ENCODE results near the gene WASF2.

Gene WASF2

DNA sequence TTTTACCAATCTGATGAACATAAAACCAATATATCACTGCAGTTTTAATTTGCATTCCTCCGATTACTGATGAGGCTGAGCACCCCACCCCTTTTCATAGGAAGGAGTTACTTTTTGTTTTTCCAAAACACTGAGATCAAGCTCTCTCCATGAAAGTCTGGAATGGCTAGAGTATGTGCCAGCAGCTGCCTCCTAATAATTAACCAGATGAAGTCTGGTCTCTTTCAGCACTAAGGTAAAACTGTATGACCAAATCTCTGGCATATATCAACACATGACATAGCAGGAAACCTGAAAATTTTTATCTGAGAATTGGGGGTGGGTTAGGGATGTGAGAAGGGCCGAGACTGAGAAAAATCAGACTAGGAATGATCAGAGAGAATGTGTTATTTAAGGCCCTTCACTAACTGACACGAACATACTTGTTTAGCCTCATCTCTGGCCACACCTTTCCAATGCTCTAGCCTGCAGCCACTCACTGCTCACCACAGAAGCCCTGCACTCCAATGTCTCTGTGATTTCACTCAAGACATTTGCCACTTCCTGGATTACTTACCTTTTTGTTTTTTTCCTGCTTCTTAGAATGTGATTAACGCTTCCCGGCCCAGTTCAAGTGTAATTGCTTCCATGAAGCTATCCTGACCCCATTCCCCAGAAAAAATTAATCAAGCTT is 34.7 kb downstream of the WASF2 start:
- Histone ChIP-seq H3K4me1 (ENCODE audit: control insufficient read depth in 1 of 2, insufficient read depth in 2 of 2, low read length in 2 of 2) (peaks cover 7 to 8% of the 10 kb centered on the region in 2 donors), H3K27ac (ENCODE audit: low read depth, low read length) (no peak overlapping the region), H3K36me3 (ENCODE audit: control insufficient read depth in 1 of 2, insufficient read depth in 2 of 2, low read length in 2 of 2) (peaks cover 0 to 4% of the 10 kb centered on the region in 2 donors), H3K9me3 (ENCODE audit: control insufficient read depth in 1 of 2, low read length in 2 of 2) (no peaks in the 10 kb centered on the region), H3K4me3 (ENCODE audit: low read depth in 1 of 2, low read length in 2 of 2) (no peak overlapping the region), H3K9ac (ENCODE audit: low read depth in 1 of 2, low read length in 2 of 2) (peak overlapping the region in 1 of 2 donors; percentile 15), H3K27me3 (ENCODE audit: control insufficient read depth in 1 of 2, insufficient read depth in 2 of 2, low read length in 2 of 2) (no peaks in the 10 kb centered on the region)

DNA sequence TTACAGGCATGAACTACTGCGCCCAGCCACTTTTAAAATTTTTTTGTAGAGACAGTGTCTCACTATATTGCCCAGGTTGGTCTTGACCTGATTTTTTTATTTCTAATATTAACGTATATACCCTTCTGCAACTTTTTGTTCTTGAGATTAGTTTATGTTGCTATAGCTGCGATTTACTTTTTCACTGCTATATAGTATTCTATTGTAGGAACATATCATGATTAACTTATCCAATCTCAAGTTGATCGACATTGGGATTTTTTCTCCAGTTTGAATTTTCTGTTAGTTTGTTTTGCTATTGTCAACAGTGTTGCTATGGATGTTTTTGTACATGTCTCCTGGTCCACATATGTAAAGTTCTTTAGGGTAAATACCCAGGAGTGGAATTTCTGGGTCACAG is 35.4 kb downstream of the WASF2 start:
- Histone ChIP-seq H3K9ac (ENCODE audit: low read depth in 1 of 2, low read length in 2 of 2) (no peak overlapping the region), H3K4me3 (ENCODE audit: low read depth in 1 of 2, low read length in 2 of 2) (no peak overlapping the region), H3K36me3 (ENCODE audit: control insufficient read depth in 1 of 2, insufficient read depth in 2 of 2, low read length in 2 of 2) (peaks cover 0 to 4% of the 10 kb centered on the region in 2 donors), H3K27ac (ENCODE audit: low read depth, low read length) (no peak overlapping the region), H3K4me1 (ENCODE audit: control insufficient read depth in 1 of 2, insufficient read depth in 2 of 2, low read length in 2 of 2) (peaks cover 7 to 8% of the 10 kb centered on the region in 2 donors), H3K9me3 (ENCODE audit: control insufficient read depth in 1 of 2, low read length in 2 of 2) (no peaks in the 10 kb centered on the region), H3K27me3 (ENCODE audit: control insufficient read depth in 1 of 2, insufficient read depth in 2 of 2, low read length in 2 of 2) (no peaks in the 10 kb centered on the region)

DNA sequence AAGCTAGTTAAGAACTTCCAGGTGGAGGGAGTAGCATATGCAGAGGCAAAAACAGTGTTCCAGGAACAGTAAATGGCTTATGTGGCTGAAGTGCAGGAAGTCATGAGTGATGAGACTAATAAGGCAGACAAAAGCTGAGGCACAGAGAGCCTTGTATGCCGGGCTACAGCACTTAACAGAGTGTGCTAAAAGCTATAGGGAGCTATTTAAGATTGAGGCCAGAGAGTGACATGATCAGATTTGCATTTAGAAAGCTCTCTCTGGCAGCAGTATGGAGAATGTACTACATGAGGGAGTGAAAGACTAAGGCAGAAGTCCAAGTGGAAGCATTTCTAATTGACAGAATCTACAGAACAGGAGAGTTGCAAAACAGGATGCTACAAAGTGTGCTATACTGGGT is 38.6 kb downstream of the WASF2 start:
- H3K27ac ChIP-seq (ENCODE audit: low read depth, low read length) = no peak overlapping the region

DNA sequence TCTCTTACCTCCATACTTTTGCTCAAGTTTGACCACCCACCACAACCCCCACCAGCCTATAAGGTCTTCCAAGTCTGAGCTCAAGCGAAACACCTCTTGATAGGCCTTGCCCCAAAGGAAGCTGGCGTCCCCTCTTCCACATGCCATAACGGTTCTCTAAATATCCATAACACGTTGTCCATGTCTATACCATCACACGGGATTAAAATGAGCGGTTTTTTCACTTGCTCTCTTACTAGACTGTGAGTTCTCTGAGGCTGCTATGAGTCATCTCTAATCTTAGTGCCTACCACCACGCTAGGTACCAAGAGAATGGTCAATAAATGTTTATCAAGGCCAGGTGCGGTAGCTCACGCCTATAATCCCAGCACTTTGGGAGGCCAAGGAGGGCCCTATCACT is 41.0 kb downstream of the WASF2 start:
- no peaks in the 10 kb centered on the region for H3K9me3 ChIP-seq (ENCODE audit: control insufficient read depth in 1 of 2, low read length in 2 of 2)
- H3K9ac ChIP-seq (ENCODE audit: low read depth in 1 of 2, low read length in 2 of 2) = no peak overlapping the region
- no peaks in the 10 kb centered on the region for H3K27me3 ChIP-seq (ENCODE audit: control insufficient read depth in 1 of 2, insufficient read depth in 2 of 2, low read length in 2 of 2)
- peaks cover 4 to 10% of the 10 kb centered on the region in 2 donors for H3K4me1 ChIP-seq (ENCODE audit: control insufficient read depth in 1 of 2, insufficient read depth in 2 of 2, low read length in 2 of 2)
- H3K27ac ChIP-seq (ENCODE audit: low read depth, low read length) = no peak overlapping the region
- no peak overlapping the region for H3K4me3 ChIP-seq (ENCODE audit: low read depth in 1 of 2, low read length in 2 of 2)
- H3K36me3 ChIP-seq (ENCODE audit: control insufficient read depth in 1 of 2, insufficient read depth in 2 of 2, low read length in 2 of 2) = peaks cover 0 to 17% of the 10 kb centered on the region in 2 donors

More for the DNA sequence above, 38.6 kb downstream of the WASF2 start:
- no peaks in the 10 kb centered on the region for H3K27me3 ChIP-seq (ENCODE audit: control insufficient read depth in 1 of 2, insufficient read depth in 2 of 2, low read length in 2 of 2)
- H3K4me1 ChIP-seq (ENCODE audit: control insufficient read depth in 1 of 2, insufficient read depth in 2 of 2, low read length in 2 of 2) = peaks cover 12 to 16% of the 10 kb centered on the region in 2 donors
- H3K36me3 ChIP-seq (ENCODE audit: control insufficient read depth in 1 of 2, insufficient read depth in 2 of 2, low read length in 2 of 2) = peaks cover 0 to 14% of the 10 kb centered on the region in 2 donors
- no peak overlapping the region for H3K9ac ChIP-seq (ENCODE audit: low read depth in 1 of 2, low read length in 2 of 2)
- no peaks in the 10 kb centered on the region for H3K9me3 ChIP-seq (ENCODE audit: control insufficient read depth in 1 of 2, low read length in 2 of 2)
- no peak overlapping the region for H3K4me3 ChIP-seq (ENCODE audit: low read depth in 1 of 2, low read length in 2 of 2)

DNA sequence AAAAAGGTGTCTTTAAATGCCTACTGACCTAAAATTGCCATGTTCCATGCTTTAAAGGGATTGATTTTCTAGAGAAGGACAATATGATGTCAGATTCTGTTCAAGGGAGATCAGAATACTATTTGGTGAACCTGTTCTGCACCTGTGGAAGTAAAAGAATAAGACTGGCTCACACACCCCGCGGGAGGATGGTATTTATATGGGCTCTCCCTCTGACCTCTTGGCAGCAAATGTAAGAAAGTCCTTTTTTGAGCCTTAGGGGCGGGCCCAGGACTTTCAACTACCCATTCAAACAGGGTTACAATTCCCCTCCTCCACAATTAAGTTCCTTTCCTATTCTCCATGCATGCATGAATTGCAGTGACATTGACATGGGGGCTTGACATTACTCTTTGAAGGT is 42.1 kb downstream of the WASF2 start:
- Histone ChIP-seq H3K4me1 (ENCODE audit: control insufficient read depth in 1 of 2, insufficient read depth in 2 of 2, low read length in 2 of 2) (peaks cover 4 to 10% of the 10 kb centered on the region in 2 donors), H3K27ac (ENCODE audit: low read depth, low read length) (no peak overlapping the region), H3K9me3 (ENCODE audit: control insufficient read depth in 1 of 2, low read length in 2 of 2) (no peaks in the 10 kb centered on the region), H3K36me3 (ENCODE audit: control insufficient read depth in 1 of 2, insufficient read depth in 2 of 2, low read length in 2 of 2) (peaks cover 0 to 17% of the 10 kb centered on the region in 2 donors), H3K27me3 (ENCODE audit: control insufficient read depth in 1 of 2, insufficient read depth in 2 of 2, low read length in 2 of 2) (no peaks in the 10 kb centered on the region), H3K9ac (ENCODE audit: low read depth in 1 of 2, low read length in 2 of 2) (no peak overlapping the region), H3K4me3 (ENCODE audit: low read depth in 1 of 2, low read length in 2 of 2) (no peak overlapping the region)

DNA sequence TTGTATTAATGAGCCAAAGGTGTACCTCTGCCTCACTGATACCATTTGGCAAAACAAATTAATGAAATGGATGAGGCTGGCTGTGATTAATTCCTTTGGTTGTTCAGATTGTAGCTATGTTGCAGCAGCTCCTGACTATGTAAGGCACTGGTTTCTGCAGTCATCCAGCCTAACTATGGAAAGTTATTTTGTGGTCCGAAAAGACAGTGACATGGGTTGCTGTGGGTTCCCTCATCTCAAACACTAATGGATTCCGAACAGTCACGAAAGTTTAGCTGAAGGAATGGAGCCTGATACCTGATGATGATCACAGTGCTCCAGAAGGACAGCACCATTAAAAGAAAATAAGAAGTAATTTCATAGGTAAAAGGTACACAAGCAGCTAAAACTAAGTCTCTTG is 42.6 kb downstream of the WASF2 start:
- Histone ChIP-seq H3K27ac (ENCODE audit: low read depth, low read length) (no peak overlapping the region), H3K4me1 (ENCODE audit: control insufficient read depth in 1 of 2, insufficient read depth in 2 of 2, low read length in 2 of 2) (peaks cover 4 to 10% of the 10 kb centered on the region in 2 donors), H3K36me3 (ENCODE audit: control insufficient read depth in 1 of 2, insufficient read depth in 2 of 2, low read length in 2 of 2) (peaks cover 0 to 17% of the 10 kb centered on the region in 2 donors), H3K4me3 (ENCODE audit: low read depth in 1 of 2, low read length in 2 of 2) (no peak overlapping the region), H3K9ac (ENCODE audit: low read depth in 1 of 2, low read length in 2 of 2) (no peak overlapping the region), H3K9me3 (ENCODE audit: control insufficient read depth in 1 of 2, low read length in 2 of 2) (no peaks in the 10 kb centered on the region), H3K27me3 (ENCODE audit: control insufficient read depth in 1 of 2, insufficient read depth in 2 of 2, low read length in 2 of 2) (no peaks in the 10 kb centered on the region)

DNA sequence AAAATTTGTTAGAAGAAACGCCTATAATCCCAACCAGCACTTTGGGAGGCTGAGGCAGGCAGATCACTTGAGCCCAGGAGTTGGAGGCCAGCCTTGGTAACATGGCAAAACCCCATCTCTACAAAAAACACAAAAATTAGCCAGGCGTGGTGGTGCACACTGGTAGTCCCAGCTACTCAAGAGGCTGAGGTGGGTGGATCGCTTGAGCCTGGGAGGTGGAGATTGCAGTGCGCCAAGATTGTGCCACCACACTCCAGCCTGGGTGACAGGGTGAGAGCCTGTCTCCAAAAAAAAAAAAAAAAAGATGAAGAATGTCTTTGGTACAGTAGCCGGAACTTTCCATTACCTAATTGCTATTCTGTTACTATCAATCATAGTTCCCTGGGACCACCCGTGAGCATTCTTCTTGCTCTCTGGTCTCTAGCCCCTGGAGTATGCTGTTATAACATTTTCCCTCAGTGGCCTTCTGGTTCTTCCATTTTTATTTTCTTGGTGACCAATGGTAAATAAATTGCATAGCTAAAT is 43.4 kb downstream of the WASF2 start:
- H3K9ac ChIP-seq (ENCODE audit: low read depth in 1 of 2, low read length in 2 of 2) = no peak overlapping the region
- H3K36me3 ChIP-seq (ENCODE audit: control insufficient read depth in 1 of 2, insufficient read depth in 2 of 2, low read length in 2 of 2) = peaks cover 0 to 17% of the 10 kb centered on the region in 2 donors
- H3K4me3 ChIP-seq (ENCODE audit: low read depth in 1 of 2, low read length in 2 of 2) = no peak overlapping the region
- H3K4me1 ChIP-seq (ENCODE audit: control insufficient read depth in 1 of 2, insufficient read depth in 2 of 2, low read length in 2 of 2) = peaks cover 4 to 10% of the 10 kb centered on the region in 2 donors
- no peaks in the 10 kb centered on the region for H3K27me3 ChIP-seq (ENCODE audit: control insufficient read depth in 1 of 2, insufficient read depth in 2 of 2, low read length in 2 of 2)
- no peaks in the 10 kb centered on the region for H3K9me3 ChIP-seq (ENCODE audit: control insufficient read depth in 1 of 2, low read length in 2 of 2)
- H3K27ac ChIP-seq (ENCODE audit: low read depth, low read length) = no peak overlapping the region

DNA sequence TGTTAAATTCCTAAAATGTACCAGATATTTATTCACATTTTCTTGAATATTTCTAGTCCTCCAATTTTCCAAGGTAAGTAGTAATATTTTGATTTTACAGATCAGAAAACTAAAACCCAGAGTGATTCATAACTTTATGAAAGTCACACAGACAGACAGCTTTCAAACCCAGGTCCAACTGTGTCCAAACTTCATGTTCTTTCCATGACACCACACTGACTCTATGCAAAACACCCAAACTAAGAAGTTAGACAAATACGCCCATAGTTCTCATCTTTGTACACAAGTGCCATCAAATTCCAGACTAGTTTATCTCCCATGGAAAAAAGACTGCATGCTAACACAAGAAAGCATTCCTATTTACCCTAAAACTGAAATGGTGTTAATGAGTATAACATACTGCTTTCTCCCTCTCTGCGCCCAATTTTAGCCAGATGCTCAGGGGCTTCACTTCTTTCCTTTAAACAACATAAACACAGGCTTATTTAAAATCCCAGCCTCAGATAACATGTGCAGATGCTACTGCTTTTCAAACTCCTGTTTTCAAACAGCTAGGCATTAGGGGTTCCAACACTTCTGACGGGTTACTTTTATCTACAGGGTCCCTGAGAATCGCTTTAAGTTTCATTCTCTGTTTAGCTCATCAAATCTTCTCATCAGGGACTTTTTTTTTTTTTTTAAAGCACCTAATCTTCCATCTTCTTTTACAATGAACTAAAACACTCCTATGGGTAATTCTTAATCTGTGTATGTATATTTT is 44.6 kb downstream of the WASF2 start:
- H3K27ac ChIP-seq (ENCODE audit: low read depth, low read length) = no peak overlapping the region
- H3K4me1 ChIP-seq (ENCODE audit: control insufficient read depth in 1 of 2, insufficient read depth in 2 of 2, low read length in 2 of 2) = peaks cover 4 to 10% of the 10 kb centered on the region in 2 donors
- no peak overlapping the region for H3K9ac ChIP-seq (ENCODE audit: low read depth in 1 of 2, low read length in 2 of 2)
- H3K27me3 ChIP-seq (ENCODE audit: control insufficient read depth in 1 of 2, insufficient read depth in 2 of 2, low read length in 2 of 2) = no peaks in the 10 kb centered on the region
- H3K4me3 ChIP-seq (ENCODE audit: low read depth in 1 of 2, low read length in 2 of 2) = no peak overlapping the region
- peaks cover 0 to 13% of the 10 kb centered on the region in 2 donors for H3K36me3 ChIP-seq (ENCODE audit: control insufficient read depth in 1 of 2, insufficient read depth in 2 of 2, low read length in 2 of 2)
- no peaks in the 10 kb centered on the region for H3K9me3 ChIP-seq (ENCODE audit: control insufficient read depth in 1 of 2, low read length in 2 of 2)

DNA sequence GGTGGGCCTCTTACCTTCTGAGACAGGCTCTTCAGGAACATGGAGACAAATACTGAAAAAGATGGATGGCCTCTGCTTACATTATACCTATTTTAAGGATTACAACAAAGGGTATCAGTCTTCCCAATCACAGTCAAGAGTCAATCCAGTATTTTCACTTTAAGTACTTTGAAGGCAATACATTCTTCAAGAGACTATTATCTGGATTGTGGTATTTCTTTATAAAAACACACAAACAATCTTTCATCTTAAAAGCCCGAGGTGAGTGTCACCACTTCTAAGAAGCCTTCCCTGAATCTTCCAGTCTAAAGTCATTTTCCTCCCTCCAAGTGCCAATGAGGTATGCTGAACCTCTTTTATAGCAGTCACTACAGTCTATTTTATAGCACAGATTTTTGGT is 45.3 kb downstream of the WASF2 start:
- Histone ChIP-seq H3K4me1 (ENCODE audit: control insufficient read depth in 1 of 2, insufficient read depth in 2 of 2, low read length in 2 of 2) (peaks cover 10 to 11% of the 10 kb centered on the region in 2 donors), H3K36me3 (ENCODE audit: control insufficient read depth in 1 of 2, insufficient read depth in 2 of 2, low read length in 2 of 2) (peaks cover 0 to 13% of the 10 kb centered on the region in 2 donors), H3K27ac (ENCODE audit: low read depth, low read length) (no peak overlapping the region), H3K4me3 (ENCODE audit: low read depth in 1 of 2, low read length in 2 of 2) (no peak overlapping the region), H3K9me3 (ENCODE audit: control insufficient read depth in 1 of 2, low read length in 2 of 2) (no peaks in the 10 kb centered on the region), H3K9ac (ENCODE audit: low read depth in 1 of 2, low read length in 2 of 2) (no peak overlapping the region), H3K27me3 (ENCODE audit: control insufficient read depth in 1 of 2, insufficient read depth in 2 of 2, low read length in 2 of 2) (no peaks in the 10 kb centered on the region)

DNA sequence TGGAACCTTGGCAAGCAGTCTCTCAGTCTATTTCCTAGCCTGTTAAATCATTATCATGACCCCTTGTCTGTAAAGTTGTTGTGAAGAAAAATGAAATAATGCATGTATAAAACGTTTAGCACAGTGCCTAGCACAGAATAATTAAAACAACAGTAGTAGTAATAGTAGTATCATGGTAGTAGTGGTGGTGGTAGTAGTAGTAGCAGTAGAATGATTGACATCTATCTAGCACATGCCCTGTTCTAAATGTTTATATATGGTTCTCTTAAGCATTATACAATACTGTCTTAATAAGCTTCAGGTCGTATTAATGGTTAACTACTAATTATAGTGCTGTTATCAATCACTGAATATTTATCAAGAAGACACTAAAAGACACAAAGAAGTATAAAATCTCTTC is 50.8 kb downstream of the WASF2 start:
- Histone ChIP-seq H3K4me3 (ENCODE audit: low read depth in 1 of 2, low read length in 2 of 2) (no peak overlapping the region), H3K27ac (ENCODE audit: low read depth, low read length) (no peak overlapping the region), H3K36me3 (ENCODE audit: control insufficient read depth in 1 of 2, insufficient read depth in 2 of 2, low read length in 2 of 2) (peaks cover 0 to 2% of the 10 kb centered on the region in 2 donors), H3K9ac (ENCODE audit: low read depth in 1 of 2, low read length in 2 of 2) (peak overlapping the region in 1 of 2 donors; percentile 1), H3K27me3 (ENCODE audit: control insufficient read depth in 1 of 2, insufficient read depth in 2 of 2, low read length in 2 of 2) (no peaks in the 10 kb centered on the region), H3K4me1 (ENCODE audit: control insufficient read depth in 1 of 2, insufficient read depth in 2 of 2, low read length in 2 of 2) (peaks cover 50 to 53% of the 10 kb centered on the region in 2 donors), H3K9me3 (ENCODE audit: control insufficient read depth in 1 of 2, low read length in 2 of 2) (no peaks in the 10 kb centered on the region)
